RWPE1 (cell line): ENCODE data around the gene ACAA1.
"Not testable (repeated sequence)": the region's sequence is repeated elsewhere in the genome, so short reads cannot be mapped to it uniquely, and the experiment has no call there.

Experiments
- CTCF ChIA-PET: fragments of 350-600 bp; sonication (Branson Sonifier 250); formaldehyde crosslinking; extraction: SDS; loops from one replicate; lab custom pipeline; 2021; lab: Yijun Ruan, JAX
- POLR2A ChIA-PET: fragments of 400-600 bp; formaldehyde crosslinking; extraction: SDS; loops from one replicate; lab custom pipeline; 2020; ENCODE audit warnings: antibody characterized with exemption; ENCODE audit not compliant: low non-redundant PET; lab: Yijun Ruan, JAX
- DNase-seq: peaks from one replicate; pipeline ENCODE4 v3.0.0; 2012; ENCODE audit warnings: low spot score
- H3K27ac ChIP-seq: fragments of 450-650 bp; 2 replicates; pipeline ENCODE4 v1.5.1; 2017
- TF ChIP-seq, protein P1 (sequence below): fragments of 450-650 bp; conservative IDR thresholded peaks from 2 replicates; pipeline ENCODE4 v1.5.1; 2017; ENCODE audit warnings: low read depth, mild to moderate bottlenecking

ACAA1 gene

DNA sequence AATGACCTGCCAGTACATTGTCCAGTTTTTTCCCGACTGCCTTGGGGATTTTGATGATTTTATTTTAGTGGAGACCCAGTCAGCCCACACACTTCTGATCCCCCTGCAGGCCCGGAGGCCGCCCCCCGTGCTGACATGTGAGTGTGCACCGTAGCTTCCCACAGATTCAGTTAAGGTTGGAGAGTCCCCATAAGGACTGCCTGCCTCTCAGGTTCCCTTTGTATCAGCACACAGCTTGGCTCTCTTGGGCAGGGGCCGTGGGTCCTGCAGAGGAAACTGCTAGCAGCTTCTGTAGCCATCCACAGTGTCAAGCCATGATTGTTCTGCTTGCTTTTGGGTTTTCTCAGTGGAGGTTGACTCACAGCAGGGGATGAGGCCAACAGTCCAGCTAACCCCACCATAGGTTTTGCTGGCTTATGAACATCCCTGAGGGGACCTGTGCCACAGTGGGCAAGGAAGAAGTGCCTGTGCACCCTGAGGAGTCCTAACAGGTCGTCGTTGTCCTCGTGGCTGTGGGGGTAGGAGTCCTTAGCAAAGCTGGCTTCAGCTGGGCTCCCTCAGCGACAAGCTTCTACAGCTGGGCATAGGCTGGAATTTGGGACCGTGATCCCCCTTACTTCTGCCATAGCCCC, 51.5 kb downstream of the ACAA1 start:
- H3K27ac ChIP-seq, result peak overlapping the region; percentile 39
- DNase-seq, result no peak
- ChIA-PET POLR2A (no interaction called here), CTCF (interaction anchor here (0.5 kb wide), 1 partner anchor 260 kb away, joined by 4 read pairs; no protein-coding TSS in a partner anchor)
- TF ChIP-seq, protein P1, sequence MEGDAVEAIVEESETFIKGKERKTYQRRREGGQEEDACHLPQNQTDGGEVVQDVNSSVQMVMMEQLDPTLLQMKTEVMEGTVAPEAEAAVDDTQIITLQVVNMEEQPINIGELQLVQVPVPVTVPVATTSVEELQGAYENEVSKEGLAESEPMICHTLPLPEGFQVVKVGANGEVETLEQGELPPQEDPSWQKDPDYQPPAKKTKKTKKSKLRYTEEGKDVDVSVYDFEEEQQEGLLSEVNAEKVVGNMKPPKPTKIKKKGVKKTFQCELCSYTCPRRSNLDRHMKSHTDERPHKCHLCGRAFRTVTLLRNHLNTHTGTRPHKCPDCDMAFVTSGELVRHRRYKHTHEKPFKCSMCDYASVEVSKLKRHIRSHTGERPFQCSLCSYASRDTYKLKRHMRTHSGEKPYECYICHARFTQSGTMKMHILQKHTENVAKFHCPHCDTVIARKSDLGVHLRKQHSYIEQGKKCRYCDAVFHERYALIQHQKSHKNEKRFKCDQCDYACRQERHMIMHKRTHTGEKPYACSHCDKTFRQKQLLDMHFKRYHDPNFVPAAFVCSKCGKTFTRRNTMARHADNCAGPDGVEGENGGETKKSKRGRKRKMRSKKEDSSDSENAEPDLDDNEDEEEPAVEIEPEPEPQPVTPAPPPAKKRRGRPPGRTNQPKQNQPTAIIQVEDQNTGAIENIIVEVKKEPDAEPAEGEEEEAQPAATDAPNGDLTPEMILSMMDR, result no peak

DNA sequence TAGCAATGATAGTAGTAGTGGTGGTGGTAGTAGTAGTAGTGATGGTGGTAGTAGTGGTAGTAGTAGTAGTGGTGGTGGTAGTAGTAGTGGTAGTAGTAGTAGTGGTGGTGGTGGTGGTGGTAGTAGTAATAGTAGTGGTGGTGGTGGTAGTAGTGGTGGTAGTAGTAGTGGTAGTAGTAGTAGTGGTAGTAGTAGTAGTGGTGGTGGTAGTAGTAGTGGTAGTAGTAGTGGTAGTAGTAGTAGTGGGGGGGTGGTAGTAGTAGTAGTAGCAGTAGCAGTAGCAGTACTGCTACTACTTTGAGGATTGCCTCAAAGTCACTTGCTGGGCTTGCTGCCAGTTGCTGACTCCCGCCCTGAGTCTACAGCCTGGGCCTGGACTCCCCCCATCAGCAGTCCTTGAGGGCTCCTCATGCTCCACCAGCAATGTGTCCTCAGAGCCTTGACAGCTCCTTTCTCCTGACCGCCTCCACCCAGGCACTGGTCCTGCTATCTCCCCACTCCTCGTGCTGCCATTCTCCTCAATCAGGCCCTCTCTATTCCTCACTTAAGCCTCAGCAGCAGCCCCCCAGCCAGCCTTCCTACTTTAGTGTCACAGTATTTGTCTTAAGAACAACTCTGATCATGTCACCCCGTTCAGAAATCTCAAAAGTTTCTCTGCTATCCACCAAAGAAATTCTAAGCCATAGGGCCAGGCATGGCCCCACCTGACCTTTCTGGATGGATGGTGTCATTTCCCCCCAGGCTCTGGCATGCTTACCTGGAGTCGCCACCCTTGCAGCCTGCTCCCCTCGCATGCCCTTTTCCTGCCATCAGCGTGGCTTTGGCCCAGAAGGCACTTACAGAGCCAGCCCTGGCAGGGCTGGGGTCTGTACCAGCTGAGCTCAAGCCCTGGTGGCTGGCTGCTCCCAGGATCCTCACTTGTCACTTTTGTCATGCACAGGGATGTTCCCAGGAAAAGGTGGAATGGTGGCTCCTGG, 52.3 kb downstream of the ACAA1 start:
- ChIA-PET POLR2A (no interaction called here), CTCF (no interaction called here)
- H3K27ac ChIP-seq, result peak overlapping the region; percentile 39
- DNase-seq, result peak; percentile 35
- TF ChIP-seq, protein P1, result no peak

GRCh38 chr3:38083871-38084333, 53.0 kb downstream of the ACAA1 start:
- CTCF ChIA-PET, result no interaction called here
- POLR2A ChIA-PET, result no interaction called here
- DNase-seq, result no peak
- TF ChIP-seq, protein P1, result no peak
- no peak overlapping the region for H3K27ac ChIP-seq

GRCh38 chr3:38083254-38083653, 53.7 kb downstream of the ACAA1 start:
- H3K27ac ChIP-seq, POLR2A ChIA-PET, DNase-seq, CTCF ChIA-PET: not testable (repeated sequence)

- CTCF ChIA-PET, POLR2A ChIA-PET, DNase-seq, H3K27ac ChIP-seq: not testable (repeated sequence)
Observed at GRCh38 chr3:38082296-38082695, 54.6 kb downstream of the ACAA1 start.

GRCh38 chr3:38077073-38077472, 59.9 kb downstream of the ACAA1 start:
- DNase-seq, POLR2A ChIA-PET, H3K27ac ChIP-seq, CTCF ChIA-PET: not testable (repeated sequence)
